NCI-H2171 treated with DMSO at 0.1 percent for 48 hours (cell line): ENCODE measurements around the gene ZNF512B.
A peak's percentile ranks its signal among the peaks of the same experiment; 100 is the strongest.
"Not testable (repeated sequence)": the region's sequence is repeated elsewhere in the genome, so short reads cannot be mapped to it uniquely, and the experiment has no call there.

Experiments
- DNase-seq: peaks from one replicate; lab custom pipeline; 2025; lab: John Stamatoyannopoulos, UW

Gene ZNF512B

DNA sequence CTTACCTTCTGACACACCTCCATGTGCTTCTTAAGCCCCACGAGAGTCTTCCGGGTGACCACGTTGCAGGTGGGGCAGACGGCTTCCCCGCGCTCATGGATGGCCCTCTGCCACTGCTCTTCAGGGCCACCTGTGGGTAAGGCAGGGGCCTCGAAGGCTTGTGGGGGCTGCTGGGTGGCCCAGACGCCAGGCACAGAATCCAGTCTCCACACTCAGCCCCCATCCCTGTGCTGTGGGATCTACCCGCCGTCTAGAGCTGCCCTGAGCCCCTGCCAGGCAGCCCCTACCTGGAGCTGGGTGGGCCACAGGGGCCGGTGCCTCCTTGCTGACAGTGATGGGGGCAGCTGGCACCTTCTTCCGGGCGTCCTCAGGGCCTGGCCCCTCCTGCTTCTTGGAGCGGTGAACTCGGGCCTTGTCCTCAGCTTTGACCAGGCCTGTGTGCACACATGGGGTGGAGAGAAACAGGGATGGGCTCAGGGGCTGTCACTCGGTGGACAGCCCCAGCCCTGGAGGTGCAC lies 5.9 kb downstream of the ZNF512B start:
- no peak for DNase-seq

DNA sequence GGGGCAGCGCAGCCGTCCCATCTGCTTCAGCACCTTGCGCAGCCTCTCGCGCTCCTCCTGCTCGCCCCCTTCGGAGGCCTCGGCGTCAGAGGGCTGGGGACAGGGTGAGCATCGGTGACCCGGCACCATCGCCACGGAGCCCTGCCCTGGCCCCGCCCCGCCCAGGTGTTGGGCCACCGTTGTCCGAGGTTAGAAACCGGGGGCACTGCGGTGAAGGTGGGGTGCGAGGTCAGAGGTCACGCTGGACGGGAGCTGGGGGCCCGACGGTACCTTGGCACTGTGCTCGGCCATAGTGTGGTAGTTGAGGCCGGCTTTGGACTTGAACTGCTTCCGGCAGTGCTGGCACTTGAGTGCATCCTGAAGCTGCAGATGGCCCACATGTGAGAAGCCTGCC lies 6.4 kb downstream of the ZNF512B start:
- DNase-seq = no peak

DNA sequence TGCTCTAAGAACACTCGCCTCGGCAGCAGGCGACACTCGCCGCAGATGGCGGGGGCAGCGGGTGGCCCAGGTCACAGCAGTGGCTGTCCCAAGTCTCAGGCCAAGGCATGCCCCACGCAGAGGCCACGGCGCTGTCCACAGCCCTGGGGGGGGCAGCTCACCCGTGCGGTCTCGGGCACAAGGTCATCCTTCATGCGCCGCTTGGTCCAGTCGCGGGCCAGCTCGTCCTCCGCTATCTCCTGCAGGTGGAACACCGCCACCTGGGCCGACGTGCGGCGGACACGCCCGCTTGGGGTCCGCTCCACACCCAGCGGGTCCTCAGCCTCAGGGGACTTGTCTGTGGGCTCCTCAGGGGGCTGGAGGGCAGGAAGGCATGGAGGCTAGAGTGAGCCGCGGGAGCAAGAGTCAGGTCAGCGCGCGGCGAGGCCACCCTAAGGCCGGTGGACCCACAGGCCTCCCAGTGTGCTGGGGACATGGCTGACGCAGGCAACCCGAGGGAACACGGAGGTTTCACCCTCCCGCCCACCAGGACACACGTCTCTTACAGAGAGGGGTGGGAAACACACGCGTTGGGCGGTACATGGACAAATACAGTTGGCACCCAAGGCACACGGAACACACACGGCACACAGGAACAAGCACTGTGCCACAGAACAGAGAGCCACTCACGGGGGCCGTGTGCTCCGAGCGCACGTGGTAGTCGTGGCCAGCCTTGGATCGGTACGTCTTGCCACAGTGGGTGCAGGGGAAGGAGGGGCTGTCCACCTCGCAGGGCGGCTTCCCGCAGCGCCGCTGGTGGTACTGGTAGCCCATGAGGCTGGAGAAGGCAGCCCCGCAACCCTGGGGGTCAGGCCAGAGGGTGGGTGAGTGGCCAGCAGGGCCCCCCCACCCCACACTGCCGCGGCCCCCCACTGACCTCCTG lies 7.0 kb downstream of the ZNF512B start:
- no peak for DNase-seq

DNA sequence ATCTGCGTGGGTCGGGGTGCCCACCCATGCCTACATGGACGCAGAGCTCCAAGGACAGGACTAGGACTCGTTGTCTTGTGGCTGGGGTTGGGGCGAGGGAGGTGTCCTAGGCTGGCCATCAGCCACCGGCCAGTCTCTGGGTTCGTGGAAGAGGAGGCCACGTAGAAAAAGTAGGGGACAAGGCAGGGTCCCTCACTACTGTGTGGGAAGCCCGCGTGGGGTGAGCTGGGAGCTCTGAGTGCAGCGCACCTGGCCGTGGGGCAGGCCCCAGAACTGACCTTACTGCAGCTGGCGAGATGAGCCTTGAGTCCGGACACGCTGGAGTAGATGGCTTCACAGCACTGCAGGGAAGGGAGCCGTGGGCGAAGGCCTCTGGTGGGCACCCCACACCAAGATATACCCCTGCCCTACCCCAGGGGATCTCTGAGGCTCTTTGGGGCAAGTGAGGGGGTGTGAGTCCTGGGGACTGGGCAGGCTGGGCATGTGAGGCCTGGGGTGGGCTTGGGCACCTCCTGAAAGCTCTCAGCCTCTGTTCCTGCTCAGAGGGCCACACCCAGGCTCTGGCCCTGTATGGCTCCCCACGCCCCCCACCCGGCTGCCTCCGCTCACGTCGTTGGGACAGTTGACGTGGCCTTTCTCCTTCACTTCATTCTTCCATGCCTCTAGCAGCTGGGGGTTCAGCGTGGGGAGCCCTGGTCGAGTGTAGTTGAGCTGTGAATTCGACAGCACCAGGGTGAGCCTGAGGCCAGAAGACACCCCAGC lies 7.9 kb downstream of the ZNF512B start:
- no peak for DNase-seq

DNA sequence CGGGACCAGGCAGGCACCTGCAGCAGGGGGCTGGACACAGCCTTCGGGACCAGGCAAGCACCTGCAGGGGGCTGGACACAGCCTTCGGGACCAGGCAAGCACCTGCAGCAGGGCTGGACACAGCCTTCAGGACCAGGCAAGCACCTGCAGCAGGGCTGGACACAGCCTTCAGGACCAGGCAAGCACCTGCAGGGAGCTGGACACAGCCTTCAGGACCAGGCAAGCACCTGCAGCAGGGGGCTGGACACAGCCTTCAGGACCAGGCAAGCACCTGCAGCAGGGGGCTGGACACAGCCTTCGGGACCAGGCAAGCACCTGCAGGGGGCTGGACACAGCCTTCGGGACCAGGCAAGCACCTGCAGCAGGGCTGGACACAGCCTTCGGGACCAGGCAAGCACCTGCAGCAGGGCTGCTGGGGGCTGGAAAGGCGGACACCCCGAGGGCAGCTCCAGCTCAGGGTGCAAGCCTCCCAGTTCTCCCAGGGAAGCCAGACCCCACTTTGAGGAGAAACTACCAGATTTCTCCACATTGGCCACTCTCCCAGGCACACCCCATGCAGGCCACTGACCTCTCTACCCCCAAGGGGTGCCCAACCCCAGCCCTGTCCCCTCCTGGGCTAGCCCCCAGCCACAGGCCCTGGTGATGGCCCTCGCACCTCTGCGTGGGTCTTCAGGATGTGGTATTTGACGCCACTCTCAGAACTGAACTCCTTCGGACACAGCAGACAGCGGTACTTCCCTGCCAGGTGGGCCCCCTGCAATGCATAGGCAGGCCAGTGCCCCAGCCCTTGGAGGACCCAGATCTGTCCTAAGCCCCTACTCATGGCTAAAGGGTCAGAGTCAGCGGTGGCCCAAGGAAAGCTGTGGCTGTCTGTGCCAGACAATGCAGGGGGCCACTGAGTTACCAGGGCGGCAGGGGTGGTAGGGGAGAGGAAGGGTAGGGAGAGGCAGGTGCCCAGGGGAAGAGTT lies 8.8 kb downstream of the ZNF512B start:
- DNase-seq = not testable (repeated sequence)

DNA sequence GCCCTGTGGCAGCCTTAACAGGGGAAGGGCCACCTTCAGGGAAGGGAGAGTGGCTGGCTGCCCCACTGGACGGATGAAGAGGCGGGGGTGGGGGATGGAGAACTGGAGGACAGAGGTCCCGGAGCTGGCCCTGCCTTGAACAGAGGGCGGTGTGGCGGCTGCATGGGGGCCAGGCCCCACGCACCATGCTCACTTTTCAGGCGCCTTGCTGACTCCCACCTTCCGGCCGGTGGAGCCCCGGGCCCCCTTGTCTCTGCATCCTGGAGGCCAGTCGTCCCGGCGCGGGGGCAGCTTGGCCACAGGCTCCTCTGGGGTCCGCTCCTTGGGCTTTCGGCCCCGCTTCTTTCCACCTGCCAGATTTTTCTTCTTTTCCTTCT lies 10.0 kb downstream of the ZNF512B start:
- no peak for DNase-seq

DNA sequence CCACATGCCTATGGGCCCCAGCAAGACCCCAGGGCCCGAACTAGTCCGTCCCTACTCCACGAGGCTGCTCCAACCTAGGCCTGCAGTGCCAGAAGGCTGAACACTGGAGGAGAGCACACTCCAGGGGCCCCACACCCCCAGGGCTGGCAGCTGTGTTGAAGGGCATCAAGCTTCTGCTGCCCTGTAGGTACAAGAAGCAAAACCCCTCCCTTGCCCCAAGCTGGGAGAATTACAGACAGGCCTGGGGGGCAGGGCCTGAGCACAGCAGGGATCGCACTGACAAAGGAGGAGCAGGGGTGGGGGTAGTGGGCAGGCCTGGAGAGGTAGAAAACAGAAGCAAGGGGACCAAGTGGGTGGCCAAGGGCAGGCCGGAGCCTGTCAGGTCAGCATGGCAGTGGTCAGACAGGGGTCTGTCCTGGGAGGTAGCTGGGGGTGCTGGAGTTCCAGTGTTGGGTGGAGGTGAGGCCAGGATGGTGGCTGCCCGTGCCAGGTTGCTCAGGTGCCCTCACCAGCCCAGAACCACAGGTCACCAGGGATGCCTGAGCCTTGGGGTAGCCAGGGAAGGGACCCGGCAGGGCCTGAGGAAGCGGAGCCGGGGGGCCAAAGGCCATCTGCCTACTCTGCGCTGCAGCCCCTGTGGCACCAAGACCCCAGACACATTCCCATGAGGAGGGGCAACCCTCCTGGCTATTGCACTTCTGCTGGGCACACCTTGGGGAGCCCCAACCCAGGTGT lies 10.6 kb downstream of the ZNF512B start:
- DNase-seq = no peak

DNA sequence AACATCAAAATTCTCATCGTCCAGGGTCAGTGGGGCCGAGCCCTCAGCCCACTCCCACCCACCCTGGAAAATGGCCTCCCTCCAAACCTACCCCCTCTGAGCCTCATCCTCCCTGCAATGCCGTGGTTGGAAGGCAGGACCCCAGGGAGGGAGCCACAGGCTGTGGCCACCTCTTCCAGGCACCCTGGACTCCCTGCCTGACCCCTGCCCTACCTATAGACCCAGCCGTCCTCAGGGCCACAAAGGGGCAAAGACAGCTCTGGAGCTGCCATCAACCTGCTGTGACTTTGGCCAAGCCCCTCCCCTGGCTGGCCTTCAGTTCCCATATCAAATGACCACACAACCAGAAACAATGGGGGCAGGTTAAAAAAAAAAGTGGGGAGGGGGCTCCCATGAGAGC lies 11.3 kb downstream of the ZNF512B start:
- DNase-seq = no peak

DNA sequence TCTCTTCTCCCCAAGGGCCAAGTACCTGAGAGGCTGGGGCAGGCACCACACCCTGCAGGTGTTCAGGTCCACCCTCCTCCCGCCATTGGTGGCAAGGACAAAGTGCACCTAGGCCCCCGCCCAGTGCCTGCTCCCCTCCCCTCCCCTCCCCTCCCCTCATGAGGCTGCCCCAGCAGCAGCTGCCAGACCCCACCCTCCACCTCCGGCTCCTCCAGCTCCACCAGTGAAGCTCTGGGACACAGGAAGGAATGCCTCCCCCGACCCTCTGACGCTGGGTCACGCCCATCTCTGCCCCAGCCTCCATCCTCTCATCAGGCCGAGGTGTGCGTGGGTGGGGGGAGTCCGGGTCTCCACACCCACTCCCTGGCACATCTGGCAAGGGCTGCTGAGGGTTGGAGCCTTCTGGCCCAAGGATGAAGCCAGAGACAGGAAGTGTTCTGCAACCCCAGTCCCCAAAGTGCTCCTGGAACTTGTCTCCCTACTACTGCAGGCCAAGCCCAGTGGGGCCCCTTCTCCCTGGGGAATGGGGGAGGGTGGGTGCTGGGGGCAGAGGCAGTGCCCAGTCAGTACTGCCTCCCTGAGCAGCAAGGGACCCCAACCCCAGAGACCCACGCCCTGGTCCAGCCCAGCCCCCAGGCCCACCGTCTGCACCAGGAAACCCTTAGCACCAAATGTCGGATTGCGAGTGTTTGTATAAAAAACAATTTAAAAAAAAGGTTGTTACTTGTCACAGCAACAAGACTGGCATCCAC lies 11.9 kb downstream of the ZNF512B start:
- peak; percentile 87 for DNase-seq

DNA sequence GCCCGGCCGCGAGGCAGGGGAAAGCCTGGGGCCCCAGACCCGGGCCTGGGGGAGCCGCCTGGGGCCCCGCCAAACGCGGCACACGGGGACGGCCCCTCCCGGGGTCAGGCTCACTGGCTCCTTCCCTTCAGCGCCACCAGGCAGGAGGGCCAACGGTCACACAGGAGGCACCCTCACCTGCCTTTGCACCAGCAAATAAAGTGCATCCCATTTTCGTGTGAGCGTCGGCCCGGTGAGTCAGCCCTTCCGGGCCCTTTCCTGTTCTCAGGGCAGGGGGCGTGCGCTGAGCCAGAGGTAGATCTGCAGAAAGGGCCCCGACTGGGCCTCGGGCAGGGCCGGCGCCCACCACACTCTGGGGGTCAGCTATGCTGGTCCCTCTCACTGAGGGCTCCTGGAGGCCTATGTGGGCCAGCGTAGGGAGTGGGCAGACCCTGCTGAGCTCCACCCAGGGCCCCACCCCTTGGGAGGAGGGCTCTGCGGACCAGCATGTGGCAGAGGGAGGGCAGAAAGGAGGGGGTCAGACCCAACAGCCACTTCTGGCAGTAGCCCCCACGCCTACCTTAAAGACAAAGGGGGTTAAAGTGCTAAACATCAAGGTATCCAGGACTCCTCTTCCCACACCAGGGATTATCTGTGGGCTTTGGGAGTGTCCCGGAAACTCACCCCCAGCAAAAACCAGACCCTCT lies 12.6 kb downstream of the ZNF512B start:
- DNase-seq = peak; percentile 87

DNA sequence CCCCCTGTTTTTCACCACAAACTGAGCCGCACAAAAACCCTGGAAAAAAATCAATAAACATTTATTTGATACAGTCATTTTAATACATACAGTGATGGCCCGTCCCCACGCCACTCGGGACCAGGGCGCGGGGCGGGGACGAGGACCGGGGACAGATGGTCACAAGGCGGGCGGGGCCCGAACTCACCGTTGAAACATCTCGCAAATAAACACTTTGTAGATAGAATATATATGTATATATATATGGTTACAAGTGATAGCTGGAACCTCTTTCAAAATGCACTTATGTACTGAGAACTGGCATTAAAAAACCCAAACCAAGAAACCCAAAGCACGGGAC lies 13.1 kb downstream of the ZNF512B start:
- DNase-seq = no peak

DNA sequence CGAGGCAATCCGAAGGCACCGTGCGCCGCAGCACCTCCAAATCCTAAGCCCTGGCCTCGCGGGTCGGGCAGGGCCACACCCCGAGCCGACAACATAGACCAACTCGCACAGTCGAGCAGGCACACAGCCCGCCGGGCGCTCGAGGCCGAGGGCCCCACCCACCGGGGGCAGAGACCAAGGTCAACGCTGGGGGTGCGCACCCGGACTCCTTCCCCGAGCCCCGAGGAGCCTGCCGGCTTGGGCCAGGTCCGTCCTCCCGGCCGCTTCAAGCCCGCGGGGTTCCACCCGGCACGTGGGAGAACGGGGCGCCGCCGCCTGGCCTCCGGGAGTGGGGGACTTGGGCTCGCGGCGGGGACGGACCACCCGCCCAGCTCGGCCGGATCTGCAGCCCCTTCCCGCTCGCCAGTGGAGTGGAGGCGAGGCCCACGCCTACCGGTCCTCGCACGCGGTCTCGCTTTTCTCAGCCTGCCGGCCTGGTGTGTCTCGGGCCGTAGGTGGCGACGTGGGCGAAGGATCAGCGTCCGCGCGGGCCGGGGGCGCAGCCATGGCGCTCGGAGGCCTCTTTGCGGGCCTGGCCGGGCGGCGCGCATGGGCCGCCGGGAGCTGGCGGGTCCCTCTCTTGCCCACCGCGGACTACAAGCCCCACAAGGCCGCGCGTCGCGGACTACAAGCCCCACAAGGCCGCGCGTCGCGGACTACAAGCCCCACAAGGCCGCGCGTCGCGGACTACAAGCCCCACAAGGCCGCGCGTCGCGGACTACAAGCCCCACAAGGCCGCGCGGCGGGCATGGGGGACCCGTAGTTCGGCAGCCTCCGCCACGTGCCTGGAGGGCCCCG lies 13.7 kb downstream of the ZNF512B start, which contains the start of gene UCKL1:
Gene UCKL1 (minus strand): TSS at position 590 of the 837 bp plus-strand sequence. CDS start 44 bp downstream, at position 546.
- DNase-seq = peak; percentile 93

DNA sequence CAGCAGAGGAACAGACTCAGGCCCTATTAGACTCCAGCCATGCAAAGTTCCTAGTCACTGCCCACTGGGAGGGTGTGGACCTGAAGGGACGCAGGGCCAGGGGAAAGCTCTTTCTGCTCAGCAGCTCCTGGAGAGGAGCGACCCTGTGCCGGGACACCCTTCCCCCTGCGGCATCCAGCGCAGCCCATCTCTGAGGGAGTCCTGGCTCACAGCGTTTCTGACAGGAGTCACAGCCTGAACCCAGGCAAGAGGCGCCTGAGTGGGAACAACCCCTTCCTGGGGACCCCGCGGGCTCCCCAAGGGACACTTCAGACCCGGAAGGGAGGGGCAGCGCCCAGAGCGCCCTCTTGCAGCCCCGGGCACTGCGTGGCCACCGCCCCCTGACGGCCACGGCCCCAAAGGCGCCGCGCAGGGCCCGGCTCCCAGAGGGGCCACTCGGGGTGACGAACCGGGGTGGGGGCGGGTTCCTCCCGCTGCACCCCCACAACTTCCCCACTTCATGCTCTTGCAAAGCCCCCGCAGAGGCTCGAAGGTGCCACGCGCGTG lies 14.4 kb downstream of the ZNF512B start:
- peak; percentile 33 for DNase-seq

DNA sequence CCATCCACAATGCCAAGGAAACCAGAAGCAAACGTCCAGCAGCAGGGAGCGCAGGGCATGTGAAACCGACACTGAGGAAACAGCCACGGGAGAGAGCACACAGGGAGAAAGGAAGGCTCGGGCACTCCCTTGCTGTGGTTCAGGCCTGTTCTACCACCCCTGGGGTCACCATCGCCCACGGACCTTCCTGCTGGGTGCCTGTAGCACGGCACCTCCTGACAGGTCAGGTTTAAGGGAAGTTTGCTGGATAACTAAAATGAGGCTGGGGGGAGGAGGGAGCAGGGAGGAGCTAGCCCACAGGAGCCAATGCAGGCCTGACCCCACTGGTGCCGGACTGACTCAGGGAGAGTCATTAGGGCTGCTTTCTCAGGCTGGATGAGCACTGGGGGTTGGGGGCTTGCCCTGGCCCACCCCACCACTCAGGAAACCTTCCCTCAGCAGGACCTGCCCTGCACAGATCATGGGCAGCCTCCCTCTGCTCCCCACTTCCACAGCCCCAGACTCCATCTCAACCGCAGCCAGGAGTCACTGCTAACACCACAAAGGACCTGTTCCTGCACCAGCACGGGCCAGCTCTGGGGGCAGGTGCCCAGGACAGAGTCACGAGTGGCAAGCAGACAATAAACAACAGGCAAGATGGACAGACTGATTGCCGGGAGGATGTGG lies 15.8 kb downstream of the ZNF512B start:
- no peak for DNase-seq

DNA sequence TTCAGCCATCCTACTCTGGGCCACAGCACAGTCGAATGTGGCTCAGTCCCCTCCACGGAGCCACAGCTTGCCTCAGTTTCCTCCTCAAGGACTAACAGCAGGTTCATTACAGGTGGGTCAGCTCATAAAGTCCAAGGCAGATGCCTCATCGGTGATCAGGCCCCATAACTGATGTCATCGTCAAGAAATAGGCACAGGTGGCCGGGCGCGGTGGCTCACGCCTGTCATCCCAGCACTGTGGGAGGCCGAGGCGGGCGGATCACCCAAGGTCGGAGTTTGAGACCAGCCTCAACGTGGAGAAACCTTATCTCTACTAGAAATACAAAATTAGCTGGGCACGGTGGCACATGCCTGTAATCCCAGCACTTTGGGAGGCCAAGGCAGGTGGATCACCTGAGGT lies 17.0 kb downstream of the ZNF512B start:
- no peak for DNase-seq

DNA sequence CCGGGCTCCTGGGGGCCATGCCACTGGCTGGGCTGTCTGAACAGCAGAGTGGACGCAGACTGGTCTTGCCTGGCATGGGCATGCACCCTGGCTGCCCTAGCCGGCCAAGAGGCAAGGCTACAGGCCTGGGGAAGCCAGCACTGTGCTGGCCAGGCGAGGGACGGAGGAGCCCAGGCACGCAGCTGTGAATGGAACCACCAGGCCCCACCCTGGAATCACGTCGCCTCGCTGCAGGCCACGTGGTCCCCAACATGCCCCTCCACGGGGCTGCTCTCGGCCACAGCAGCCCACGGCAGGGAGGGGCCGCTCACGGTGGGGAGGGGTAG lies 17.6 kb downstream of the ZNF512B start:
- no peak for DNase-seq

DNA sequence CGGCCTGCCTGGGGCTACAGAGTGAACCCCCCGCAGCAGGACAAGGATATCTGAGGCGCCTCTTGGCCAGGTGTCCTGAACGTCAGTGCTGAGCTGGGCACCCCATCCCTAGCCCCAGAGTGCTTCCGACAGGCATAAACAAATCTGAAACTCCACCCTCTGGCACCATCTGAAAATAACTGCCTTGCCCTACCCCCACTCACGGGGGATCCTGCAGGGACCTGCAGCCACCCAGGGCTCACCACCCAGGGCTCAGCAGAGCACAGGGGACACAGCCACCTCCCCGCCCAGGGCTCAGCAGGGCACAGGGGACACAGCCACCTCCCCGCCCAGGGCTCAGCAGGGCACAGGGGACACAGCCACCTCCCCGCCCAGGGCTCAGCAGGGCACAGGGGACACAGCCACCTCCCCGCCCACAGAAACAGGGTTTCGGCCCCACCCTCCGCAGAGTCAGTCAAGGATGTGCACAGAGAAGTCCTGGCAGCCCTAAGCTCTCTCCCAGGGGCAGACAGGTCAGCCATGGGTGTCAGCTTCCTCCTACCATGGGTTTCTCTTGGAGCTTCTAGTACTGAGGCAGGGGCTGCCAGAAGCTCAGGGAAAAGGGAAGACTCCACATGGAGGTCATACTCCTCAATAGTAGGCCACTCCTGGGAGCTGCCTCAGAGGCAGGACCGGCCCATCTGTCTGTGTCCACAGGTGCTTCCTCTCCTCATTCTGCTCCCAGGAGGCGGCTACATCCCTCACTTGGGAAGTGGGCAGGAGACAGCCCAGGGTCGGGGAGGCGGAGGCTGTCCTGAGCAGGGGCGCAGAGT lies 18.1 kb downstream of the ZNF512B start:
- DNase-seq = no peak
